GM06990 (cell line): Measurements from ENCODE around the gene RECK.

Source experiments
- DNase-seq: peaks from one replicate; pipeline ENCODE4 v3.0.0-alpha.2; 2011; ENCODE audit not compliant: insufficient read length; ENCODE audit errors: extremely low read depth
- H3K27me3 ChIP-seq: replicated peaks from 2 replicates; pipeline ENCODE4 v1.6.0; 2011; ENCODE audit warnings: low read length; ENCODE audit not compliant: control insufficient read depth, insufficient read depth
- H3K36me3 ChIP-seq: 2 replicates; pipeline ENCODE4 v1.5.1; 2011; ENCODE audit warnings: low read length; ENCODE audit not compliant: control insufficient read depth, insufficient read depth
- H3K4me3 ChIP-seq: replicated peaks from 2 replicates; pipeline ENCODE4 v1.5.1; 2011; ENCODE audit warnings: low read depth, mild to moderate bottlenecking, control low read depth, low read length
- CTCF ChIP-seq: IDR thresholded peaks from 2 replicates; pipeline ENCODE4 v1.5.1; 2011; ENCODE audit warnings: low read length, control low read depth, mild to moderate bottlenecking, inconsistent platforms; ENCODE audit not compliant: insufficient read depth, poor library complexity, severe bottlenecking

The RECK gene

GRCh38 chr9:36144309-36145232 lies 107.9 kb downstream of the RECK start:
- H3K27me3 ChIP-seq = no peaks in the 10 kb centered on the region
- no peak for DNase-seq
- no peaks in the 10 kb centered on the region for H3K36me3 ChIP-seq
- TF ChIP-seq CTCF = no peak
- H3K4me3 ChIP-seq = no peak overlapping the region

- no peak for DNase-seq
- Histone ChIP-seq H3K27me3 (no peaks in the 10 kb centered on the region), H3K36me3 (no peaks in the 10 kb centered on the region), H3K4me3 (no peak overlapping the region)
- TF ChIP-seq CTCF = no peak
These were observed 109.3 kb downstream of the RECK start for GRCh38 chr9:36145970-36146369.

GRCh38 chr9:36146651-36147050 lies 109.9 kb downstream of the RECK start:
- no peak for DNase-seq
- Histone ChIP-seq H3K36me3 (no peaks in the 10 kb centered on the region), H3K4me3 (no peak overlapping the region), H3K27me3 (no peaks in the 10 kb centered on the region)
- no peak for TF ChIP-seq CTCF

- Histone ChIP-seq H3K36me3 (no peaks in the 10 kb centered on the region), H3K4me3 (no peak overlapping the region), H3K27me3 (no peaks in the 10 kb centered on the region)
- no peak for TF ChIP-seq CTCF
- DNase-seq = no peak
These were observed 110.9 kb downstream of the RECK start for GRCh38 chr9:36147441-36148175.

GRCh38 chr9:36148311-36149051 lies 111.8 kb downstream of the RECK start:
- no peak for TF ChIP-seq CTCF
- Histone ChIP-seq H3K36me3 (no peaks in the 10 kb centered on the region), H3K27me3 (no peaks in the 10 kb centered on the region), H3K4me3 (no peak overlapping the region)
- peak; percentile 77 for DNase-seq
